PC-9 (cell line): Measurements from ENCODE around the gene REG4. TPM values are rescaled to one million over a fixed set of nuclear protein-coding genes. Genes with fewer than 3 reads are reported as not detected.

ENCODE experiments used
- BruUV-seq: library from RNA; stranded (reverse); fragments of 400-500 nt; replicated peaks from 2 replicates; lab custom pipeline; 2021; lab: Mats Ljungman, UMichigan
- CTCF ChIA-PET: fragments of 300-600 bp; sonication (Branson Sonifier 250); formaldehyde crosslinking; loops from one replicate; lab custom pipeline; 2022; ENCODE audit warnings: antibody characterized with exemption; lab: Charles Lee
- POLR2A ChIA-PET: fragments of 300-600 bp; sonication (Branson Sonifier 250); formaldehyde crosslinking; loops from one replicate; lab custom pipeline; 2022; ENCODE audit warnings: antibody characterized with exemption; ENCODE audit not compliant: unreplicated experiment; lab: Charles Lee
- DNase-seq, 2 experiments: peaks; one replicate each; pipeline versions ENCODE4 v3.0.0 to v3.0.0-alpha.2; 2015 to 2022; ENCODE audit warnings: mixed read lengths in 1 of 2
- H2AFZ ChIP-seq: fragments of 200-600 bp; sonication (generic); 2 replicates; pipeline ENCODE4 v1.8.1; 2017; ENCODE audit warnings: antibody characterized with exemption
- H3F3A ChIP-seq: fragments of 200-600 bp; sonication (generic); 2 replicates; pipeline ENCODE4 v1.8.1; 2017; ENCODE audit warnings: antibody characterized with exemption, mild to moderate bottlenecking, low read depth; ENCODE audit not compliant: insufficient read depth
- H3K27ac ChIP-seq: fragments of 200-600 bp; sonication (generic); 2 replicates; pipeline ENCODE4 v1.6.1; 2016; ENCODE audit warnings: mixed run types
- H3K27me3 ChIP-seq: fragments of 200-600 bp; sonication (generic); 2 replicates; pipeline ENCODE4 v1.6.1; 2016; ENCODE audit warnings: low read depth, mixed run types; ENCODE audit not compliant: insufficient read depth
- H3K36me3 ChIP-seq: fragments of 200-600 bp; sonication (generic); 2 replicates; pipeline ENCODE4 v1.6.1; 2016; ENCODE audit warnings: low read depth, mixed run types
- H3K4me1 ChIP-seq: fragments of 200-600 bp; sonication (generic); replicated peaks from 2 replicates; pipeline ENCODE4 v1.6.1; 2016; ENCODE audit warnings: mixed run types; ENCODE audit not compliant: insufficient read depth
- H3K4me2 ChIP-seq: fragments of 200-600 bp; sonication (generic); 2 replicates; pipeline ENCODE4 v1.6.1; 2017; ENCODE audit warnings: mixed run types
- H3K4me3 ChIP-seq: fragments of 200-600 bp; sonication (generic); 2 replicates; pipeline ENCODE4 v1.6.1; 2016; ENCODE audit warnings: mixed run types
- H3K79me2 ChIP-seq: fragments of 200-600 bp; sonication (generic); 2 replicates; pipeline ENCODE4 v1.6.1; 2017; ENCODE audit warnings: low read depth, mixed run types
- H3K9me2 ChIP-seq: fragments of 200-600 bp; sonication (generic); 2 replicates; pipeline ENCODE4 v1.8.1; 2017; ENCODE audit warnings: mild to moderate bottlenecking; ENCODE audit not compliant: insufficient read depth
- H3K9me3 ChIP-seq: fragments of 200-600 bp; sonication (generic); 2 replicates; pipeline ENCODE4 v1.8.1; 2016; ENCODE audit warnings: low read depth; ENCODE audit not compliant: insufficient read depth
- H4K20me1 ChIP-seq: fragments of 200-600 bp; sonication (generic); 2 replicates; pipeline ENCODE4 v1.8.1; 2017; ENCODE audit not compliant: insufficient read depth
- EZH2 ChIP-seq: fragments of 200-600 bp; sonication (generic); IDR thresholded peaks from 2 replicates; pipeline ENCODE4 v1.8.0; 2017; ENCODE audit warnings: antibody characterized with exemption, low read depth
- intact Hi-C: fragments of 100-400 bp; cut with micrococcal nuclease; formaldehyde crosslinking; loops from one replicate; pipeline ENCODE4 v1.10.0; 2022; ENCODE audit not compliant: unreplicated experiment
- total RNA-seq: library from RNA; stranded (reverse); gene quantifications from 2 replicates; pipeline ENCODE4 v1.2.3, GENCODE V29; 2021
- TF ChIP-seq, protein P1 (sequence below): fragments of 200-600 bp; sonication (generic); conservative IDR thresholded peaks from 2 replicates; pipeline ENCODE4 v1.6.1; 2017; ENCODE audit warnings: mixed run types, antibody characterized with exemption, mild to moderate bottlenecking, moderate library complexity

REG4 gene
- total RNA-seq, 1 experiment from 2014 or later, result not detected

DNA sequence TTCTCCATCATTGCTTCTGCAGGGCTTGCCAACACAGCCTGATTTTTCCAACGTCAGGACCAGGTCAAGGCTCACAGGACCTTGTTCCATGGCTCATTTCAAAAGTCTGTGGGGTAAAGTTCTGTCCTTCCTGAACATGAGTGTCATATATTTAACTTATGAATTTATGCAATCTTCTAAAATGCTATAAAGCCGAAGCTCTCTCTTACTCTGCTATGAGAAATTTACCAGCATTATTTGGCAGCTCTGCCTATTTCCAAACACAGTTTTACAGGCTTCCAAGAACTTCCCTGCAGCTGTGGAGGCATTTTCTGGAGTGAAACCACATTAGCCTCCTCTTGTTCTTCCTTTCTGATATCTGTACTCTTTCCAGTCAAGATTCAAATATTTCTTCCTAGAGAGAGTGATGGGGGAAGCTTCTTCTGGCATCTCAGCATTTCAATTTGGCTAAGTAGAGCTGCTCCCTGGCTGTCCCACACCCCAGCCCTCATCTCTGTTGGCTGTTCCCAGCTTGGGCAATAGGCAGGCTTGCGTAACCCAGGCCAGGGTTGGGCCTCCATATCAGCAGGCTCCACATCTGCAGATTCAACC, 27.0 kb downstream of the REG4 start:
- Histone ChIP-seq H3K4me1 (peaks cover 98% of the 10 kb centered on the region), H4K20me1 (no peaks in the 10 kb centered on the region)
- intact Hi-C loops, result no loop called here

DNA sequence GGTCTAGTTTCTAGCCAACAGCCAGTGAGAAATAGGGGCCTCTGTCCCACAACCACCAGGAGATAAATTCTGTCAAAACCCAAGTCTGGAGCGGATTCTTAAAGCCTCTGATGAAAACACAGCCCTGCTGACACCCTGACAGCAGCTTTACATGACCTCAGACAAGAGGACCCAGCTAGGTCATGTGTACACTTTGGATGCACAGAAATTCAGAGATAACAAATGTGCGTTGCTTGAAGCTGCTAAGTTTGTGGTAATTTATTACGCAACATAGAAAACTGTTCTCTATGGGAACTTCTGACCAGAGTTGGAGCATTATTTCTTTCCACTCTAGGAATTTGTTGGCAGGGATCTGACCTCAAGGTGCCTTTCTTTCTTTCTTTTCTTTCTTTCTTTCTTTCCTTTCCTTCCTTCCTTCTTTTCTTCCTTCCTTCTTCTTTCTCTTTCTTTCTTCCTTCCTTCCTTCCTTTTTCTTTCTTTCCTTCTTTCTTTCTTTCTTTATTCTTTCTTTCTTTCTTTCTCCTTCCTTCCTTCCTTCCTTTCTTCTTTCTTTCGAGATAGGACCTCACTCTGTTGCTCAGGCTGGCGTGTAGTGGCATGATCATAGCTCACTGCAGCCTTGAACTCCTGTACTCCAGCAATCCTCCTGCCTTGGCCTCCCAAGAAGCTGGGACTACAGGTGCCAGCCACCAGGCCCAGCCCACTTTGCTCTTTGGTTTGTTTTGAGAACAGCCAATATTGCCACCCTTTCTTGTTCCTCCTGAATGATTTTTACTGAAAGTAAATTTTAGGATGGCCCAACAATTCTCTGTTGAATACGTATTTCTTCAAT, 27.7 kb downstream of the REG4 start:
- POLR2A ChIA-PET, result no interaction called here
- Histone ChIP-seq H3K27ac (peak overlapping the region; percentile 35), H3K27me3 (no peaks in the 10 kb centered on the region), H4K20me1 (no peaks in the 10 kb centered on the region), H3K4me2 (peak overlapping the region; percentile 71), H3K9me2 (no peaks in the 10 kb centered on the region), H3K4me3 (no peak overlapping the region), H3K79me2 (no peaks in the 10 kb centered on the region), H3K9me3 (no peaks in the 10 kb centered on the region), H3F3A (peaks cover 85% of the 10 kb centered on the region), H3K4me1 (peaks cover 96% of the 10 kb centered on the region), H2AFZ (no peak overlapping the region), H3K36me3 (no peaks in the 10 kb centered on the region)
- TF ChIP-seq EZH2, result no peak
- TF ChIP-seq, protein P1, sequence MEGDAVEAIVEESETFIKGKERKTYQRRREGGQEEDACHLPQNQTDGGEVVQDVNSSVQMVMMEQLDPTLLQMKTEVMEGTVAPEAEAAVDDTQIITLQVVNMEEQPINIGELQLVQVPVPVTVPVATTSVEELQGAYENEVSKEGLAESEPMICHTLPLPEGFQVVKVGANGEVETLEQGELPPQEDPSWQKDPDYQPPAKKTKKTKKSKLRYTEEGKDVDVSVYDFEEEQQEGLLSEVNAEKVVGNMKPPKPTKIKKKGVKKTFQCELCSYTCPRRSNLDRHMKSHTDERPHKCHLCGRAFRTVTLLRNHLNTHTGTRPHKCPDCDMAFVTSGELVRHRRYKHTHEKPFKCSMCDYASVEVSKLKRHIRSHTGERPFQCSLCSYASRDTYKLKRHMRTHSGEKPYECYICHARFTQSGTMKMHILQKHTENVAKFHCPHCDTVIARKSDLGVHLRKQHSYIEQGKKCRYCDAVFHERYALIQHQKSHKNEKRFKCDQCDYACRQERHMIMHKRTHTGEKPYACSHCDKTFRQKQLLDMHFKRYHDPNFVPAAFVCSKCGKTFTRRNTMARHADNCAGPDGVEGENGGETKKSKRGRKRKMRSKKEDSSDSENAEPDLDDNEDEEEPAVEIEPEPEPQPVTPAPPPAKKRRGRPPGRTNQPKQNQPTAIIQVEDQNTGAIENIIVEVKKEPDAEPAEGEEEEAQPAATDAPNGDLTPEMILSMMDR, result no peak
- BruUV-seq, result no TSS peak
- CTCF ChIA-PET, result no interaction called here
- DNase-seq, result peak in 1 of 2 experiments; percentile 45
- intact Hi-C loops, result no loop called here

More for the DNA sequence above, 27.0 kb downstream of the REG4 start:
- no peak for DNase-seq
- H3K79me2 ChIP-seq, result no peaks in the 10 kb centered on the region
- ChIA-PET CTCF (no interaction called here), POLR2A (interaction anchor here (0.6 kb wide), 1 partner anchor 1876 kb away, joined by 4 read pairs; no protein-coding TSS in a partner anchor)
- peak overlapping the region; percentile 71 for H3K4me2 ChIP-seq
- H3K9me2 ChIP-seq, result 0 out of 2 replicates have a peak, but pooled peaks cover 2% of the 10 kb centered on the region
- BruUV-seq, result no TSS peak
- H2AFZ ChIP-seq, result no peak overlapping the region
- H3K27me3 ChIP-seq, result no peaks in the 10 kb centered on the region
- no peak overlapping the region for H3K27ac ChIP-seq
- H3K36me3 ChIP-seq, result no peaks in the 10 kb centered on the region
- peaks cover 82% of the 10 kb centered on the region for H3F3A ChIP-seq
- H3K4me3 ChIP-seq, result no peak overlapping the region
- no peaks in the 10 kb centered on the region for H3K9me3 ChIP-seq
- TF ChIP-seq EZH2, result no peak
- TF ChIP-seq, protein P1, result no peak

DNA sequence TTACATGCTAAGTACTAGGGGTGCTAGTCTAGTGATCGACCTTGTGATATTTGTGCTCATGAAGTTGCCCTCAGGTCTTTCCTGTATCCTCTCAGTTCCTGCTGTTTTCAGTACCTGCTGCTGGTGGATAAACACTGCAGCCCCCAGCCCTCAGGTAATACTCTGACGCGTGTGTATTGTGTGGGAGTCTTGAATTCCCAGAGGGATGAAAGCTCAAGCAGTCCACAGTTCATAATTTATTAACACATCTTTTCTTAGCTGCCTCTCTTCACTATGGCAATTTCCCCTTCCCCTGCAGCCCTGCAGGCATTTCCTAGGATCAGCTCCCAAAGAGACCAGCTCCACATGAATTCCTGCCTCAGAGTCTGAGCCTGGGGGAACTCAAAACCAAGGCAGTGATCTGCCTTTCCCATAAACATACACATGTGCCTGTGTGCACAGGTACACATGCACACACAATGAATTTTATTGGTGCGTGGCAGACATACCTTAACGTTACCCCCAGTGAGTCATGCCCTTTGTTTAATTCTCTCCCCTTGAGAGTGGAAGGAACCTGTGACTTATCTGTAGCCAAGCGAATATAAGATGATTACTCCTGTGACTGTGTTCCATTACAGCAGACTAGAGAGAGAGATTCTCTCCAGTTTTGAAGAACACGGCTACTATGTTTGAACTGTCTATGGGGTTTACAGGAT, 28.5 kb downstream of the REG4 start:
- Histone ChIP-seq H2AFZ (no peak overlapping the region), H3K9me2 (no peaks in the 10 kb centered on the region), H4K20me1 (no peaks in the 10 kb centered on the region), H3K27ac (peak overlapping the region; percentile 35), H3K9me3 (no peaks in the 10 kb centered on the region), H3K4me3 (no peak overlapping the region), H3K36me3 (no peaks in the 10 kb centered on the region), H3K79me2 (no peaks in the 10 kb centered on the region), H3K27me3 (no peaks in the 10 kb centered on the region), H3K4me1 (peaks cover 88% of the 10 kb centered on the region), H3K4me2 (peak overlapping the region; percentile 71), H3F3A (peaks cover 77% of the 10 kb centered on the region)
- DNase-seq, result peak; percentile 20 to 91
- TF ChIP-seq, protein P1, result no peak
- TF ChIP-seq EZH2, result no peak
- intact Hi-C loops, result no loop called here
- CTCF ChIA-PET, result no interaction called here
- BruUV-seq, result no TSS peak
- POLR2A ChIA-PET, result no interaction called here
